GM10266 (cell line): Measurements from ENCODE around the gene LSM3.

ENCODE experiments used
- DNase-seq: peaks from one replicate; pipeline ENCODE4 v3.0.0; 2012; ENCODE audit errors: extremely low spot score
- TF ChIP-seq, protein P1 (sequence below): IDR thresholded peaks from 2 replicates; pipeline ENCODE4 v1.5.1; 2012; ENCODE audit warnings: mild to moderate bottlenecking, low read depth; ENCODE audit not compliant: control insufficient read depth, insufficient read depth; ENCODE audit errors: missing control alignments

LSM3 gene

GRCh38 chr3:14213066-14213774 lies 34.6 kb downstream of the LSM3 start:
- TF ChIP-seq, protein P1, sequence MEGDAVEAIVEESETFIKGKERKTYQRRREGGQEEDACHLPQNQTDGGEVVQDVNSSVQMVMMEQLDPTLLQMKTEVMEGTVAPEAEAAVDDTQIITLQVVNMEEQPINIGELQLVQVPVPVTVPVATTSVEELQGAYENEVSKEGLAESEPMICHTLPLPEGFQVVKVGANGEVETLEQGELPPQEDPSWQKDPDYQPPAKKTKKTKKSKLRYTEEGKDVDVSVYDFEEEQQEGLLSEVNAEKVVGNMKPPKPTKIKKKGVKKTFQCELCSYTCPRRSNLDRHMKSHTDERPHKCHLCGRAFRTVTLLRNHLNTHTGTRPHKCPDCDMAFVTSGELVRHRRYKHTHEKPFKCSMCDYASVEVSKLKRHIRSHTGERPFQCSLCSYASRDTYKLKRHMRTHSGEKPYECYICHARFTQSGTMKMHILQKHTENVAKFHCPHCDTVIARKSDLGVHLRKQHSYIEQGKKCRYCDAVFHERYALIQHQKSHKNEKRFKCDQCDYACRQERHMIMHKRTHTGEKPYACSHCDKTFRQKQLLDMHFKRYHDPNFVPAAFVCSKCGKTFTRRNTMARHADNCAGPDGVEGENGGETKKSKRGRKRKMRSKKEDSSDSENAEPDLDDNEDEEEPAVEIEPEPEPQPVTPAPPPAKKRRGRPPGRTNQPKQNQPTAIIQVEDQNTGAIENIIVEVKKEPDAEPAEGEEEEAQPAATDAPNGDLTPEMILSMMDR = no peak
- DNase-seq = no peak

DNA sequence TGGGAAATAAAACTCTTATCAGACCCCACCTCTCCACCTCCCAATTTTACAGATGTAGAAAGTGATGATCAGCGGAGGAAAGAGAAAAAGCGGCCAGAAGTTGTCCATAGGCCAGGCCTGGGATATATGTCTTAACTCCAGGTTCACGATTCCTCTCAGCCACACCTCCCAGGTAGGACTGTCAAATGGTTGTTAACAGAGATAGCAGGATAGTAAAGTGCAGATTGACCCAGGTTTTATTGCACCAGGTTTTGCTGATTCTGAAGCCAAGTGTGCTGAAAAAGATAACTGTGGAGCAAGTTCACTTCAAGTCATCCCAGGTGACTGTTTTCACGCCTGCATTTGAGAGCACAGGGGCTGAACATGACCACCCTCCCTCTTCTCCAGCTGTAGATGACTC lies 36.1 kb downstream of the LSM3 start:
- DNase-seq = no peak
- TF ChIP-seq, protein P1 = no peak

GRCh38 chr3:14216257-14217048 lies 37.8 kb downstream of the LSM3 start:
- TF ChIP-seq, protein P1 = peak; percentile 33
- DNase-seq = peak; percentile 47

- TF ChIP-seq, protein P1 = no peak
- DNase-seq = no peak
Observed at GRCh38 chr3:14218355-14218754, 39.7 kb downstream of the LSM3 start.

GRCh38 chr3:14220933-14221332 lies 42.3 kb downstream of the LSM3 start:
- no peak for DNase-seq
- TF ChIP-seq, protein P1 = no peak

GRCh38 chr3:14221902-14222301 lies 43.3 kb downstream of the LSM3 start:
- DNase-seq = no peak
- TF ChIP-seq, protein P1 = no peak

- no peak for DNase-seq
- TF ChIP-seq, protein P1 = no peak
Observed at GRCh38 chr3:14222457-14222856, 43.8 kb downstream of the LSM3 start.
